HG03457 (cell line): ENCODE results near the gene PIK3IP1.
"Not testable (repeated sequence)": the region's sequence is repeated elsewhere in the genome, so short reads cannot be mapped to it uniquely, and the experiment has no call there.

Experiments used
- ATAC-seq: cut with Tn5 transposase; IDR thresholded peaks from one replicate; pipeline ENCODE4 v1.9.1; 2021; ENCODE audit warnings: moderate number of reproducible peaks; ENCODE audit not compliant: unreplicated experiment

The PIK3IP1 gene, protein sequence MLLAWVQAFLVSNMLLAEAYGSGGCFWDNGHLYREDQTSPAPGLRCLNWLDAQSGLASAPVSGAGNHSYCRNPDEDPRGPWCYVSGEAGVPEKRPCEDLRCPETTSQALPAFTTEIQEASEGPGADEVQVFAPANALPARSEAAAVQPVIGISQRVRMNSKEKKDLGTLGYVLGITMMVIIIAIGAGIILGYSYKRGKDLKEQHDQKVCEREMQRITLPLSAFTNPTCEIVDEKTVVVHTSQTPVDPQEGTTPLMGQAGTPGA

DNA sequence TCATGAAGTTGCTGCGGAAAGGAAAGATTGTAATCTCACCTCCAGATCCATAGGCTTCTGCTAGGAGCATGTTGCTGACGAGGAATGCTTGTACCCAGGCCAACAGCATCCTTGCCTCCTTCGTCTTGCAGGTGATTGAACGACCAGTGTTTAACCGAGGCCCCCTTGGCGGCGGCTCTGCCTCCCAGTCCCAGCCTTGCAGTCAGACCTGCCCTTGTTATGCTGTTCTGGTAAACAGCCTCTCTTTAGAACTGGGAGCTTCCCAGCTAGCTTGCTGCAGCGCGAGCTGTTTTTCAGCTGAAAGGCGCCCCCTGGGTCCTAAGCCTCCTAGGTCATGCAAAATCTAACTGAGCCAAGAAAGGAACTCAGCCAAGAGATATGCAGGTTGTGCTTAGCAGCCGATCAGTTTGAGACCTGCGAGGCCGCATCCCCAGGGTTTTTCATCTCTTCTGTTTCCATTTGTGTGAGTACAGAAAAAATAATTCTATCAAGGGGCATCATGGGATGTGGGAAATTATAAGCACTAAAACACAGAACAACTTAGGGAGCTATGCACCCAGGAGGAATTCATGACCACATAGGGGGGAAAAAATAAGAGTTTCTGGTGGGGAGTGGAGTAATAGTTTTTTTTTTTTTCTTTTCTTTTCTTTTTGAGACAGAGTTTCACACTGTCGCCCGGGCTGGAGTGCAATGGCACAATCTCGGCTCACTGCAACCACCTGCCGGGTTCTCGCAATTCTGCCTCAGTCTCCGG lies at the start of gene PIK3IP1:
TSS of gene PIK3IP1 (minus strand) at position 253 of the 754 bp plus-strand sequence. CDS start at position 109, 144 bp downstream.
- ATAC-seq = no peak

DNA sequence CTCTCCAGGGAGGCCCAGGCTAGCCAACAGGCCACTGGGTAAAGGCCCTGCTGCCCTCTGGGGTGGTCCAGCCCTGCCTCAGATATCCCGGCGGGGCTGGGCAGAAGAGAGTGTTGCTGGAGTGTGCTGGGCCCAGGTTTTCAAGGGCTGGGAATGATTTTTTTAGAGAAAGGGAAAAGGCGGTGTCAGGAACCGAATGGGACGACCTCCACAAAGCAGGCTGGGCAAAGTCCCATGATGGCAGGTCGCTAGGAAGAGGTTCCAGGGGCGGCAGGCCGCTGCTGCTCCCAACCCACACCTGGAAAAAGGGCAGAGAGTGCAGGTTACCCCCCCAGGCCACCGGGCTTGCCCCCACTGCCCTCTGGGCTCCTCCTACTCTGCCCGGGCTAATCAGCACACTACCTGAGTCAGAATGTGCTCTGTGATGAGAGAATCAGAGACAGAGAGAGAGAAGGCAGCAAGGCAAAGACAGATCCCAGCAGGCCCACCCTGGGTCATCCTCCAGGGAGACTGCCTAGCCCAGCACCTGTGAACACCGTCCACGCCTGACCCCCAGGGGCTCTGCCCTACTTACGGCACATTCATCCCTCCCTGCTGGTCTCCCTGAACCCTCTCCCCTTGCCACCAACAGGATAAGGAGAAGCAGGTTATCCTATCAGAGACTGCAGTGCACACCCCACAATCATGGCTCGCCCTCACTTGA lies 49.2 kb upstream of the PIK3IP1 start:
- no peak for ATAC-seq

DNA sequence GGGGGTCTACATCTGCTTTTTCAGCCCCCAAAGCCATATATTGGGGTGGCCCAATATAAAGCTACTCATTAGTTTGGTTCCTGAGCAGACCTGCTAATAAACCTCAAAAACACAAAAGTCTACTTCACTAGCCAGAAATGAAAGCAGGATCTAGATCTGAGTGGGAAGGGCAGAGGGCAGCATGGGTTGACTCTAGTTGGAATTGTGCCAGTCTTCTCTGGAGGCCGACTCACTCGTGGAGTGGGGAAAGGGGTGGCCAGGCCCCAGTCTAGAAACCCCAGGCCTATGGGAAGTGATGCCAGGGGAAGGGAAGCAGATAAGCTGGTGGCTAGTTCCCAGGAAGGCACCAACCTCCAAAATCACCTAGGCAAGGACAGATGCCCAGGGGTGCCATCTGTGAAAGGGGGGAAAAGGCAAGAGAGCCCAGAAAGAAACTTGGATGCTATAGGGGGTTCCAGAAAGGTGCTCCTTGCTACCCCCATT lies 48.5 kb upstream of the PIK3IP1 start:
- no peak for ATAC-seq

DNA sequence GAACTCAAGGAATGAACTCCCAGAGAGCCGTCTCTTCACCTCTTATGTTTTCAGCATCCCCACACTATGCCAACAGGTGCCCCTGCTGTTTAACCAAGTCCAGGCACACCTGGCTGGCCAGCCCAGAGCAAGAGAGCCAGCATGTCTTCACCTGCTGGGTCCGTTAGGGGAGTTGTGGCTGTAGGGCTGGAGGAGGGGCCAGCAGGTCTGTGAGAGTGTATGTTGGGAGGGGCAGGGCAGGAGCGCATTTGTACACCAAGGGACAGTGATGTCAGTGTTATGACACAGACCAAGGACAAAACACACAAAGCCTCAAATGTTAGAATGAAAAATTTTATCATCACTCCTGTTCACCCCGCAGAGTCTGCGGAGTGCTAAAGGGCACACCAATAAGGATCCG lies 48.1 kb upstream of the PIK3IP1 start:
- ATAC-seq = no peak

DNA sequence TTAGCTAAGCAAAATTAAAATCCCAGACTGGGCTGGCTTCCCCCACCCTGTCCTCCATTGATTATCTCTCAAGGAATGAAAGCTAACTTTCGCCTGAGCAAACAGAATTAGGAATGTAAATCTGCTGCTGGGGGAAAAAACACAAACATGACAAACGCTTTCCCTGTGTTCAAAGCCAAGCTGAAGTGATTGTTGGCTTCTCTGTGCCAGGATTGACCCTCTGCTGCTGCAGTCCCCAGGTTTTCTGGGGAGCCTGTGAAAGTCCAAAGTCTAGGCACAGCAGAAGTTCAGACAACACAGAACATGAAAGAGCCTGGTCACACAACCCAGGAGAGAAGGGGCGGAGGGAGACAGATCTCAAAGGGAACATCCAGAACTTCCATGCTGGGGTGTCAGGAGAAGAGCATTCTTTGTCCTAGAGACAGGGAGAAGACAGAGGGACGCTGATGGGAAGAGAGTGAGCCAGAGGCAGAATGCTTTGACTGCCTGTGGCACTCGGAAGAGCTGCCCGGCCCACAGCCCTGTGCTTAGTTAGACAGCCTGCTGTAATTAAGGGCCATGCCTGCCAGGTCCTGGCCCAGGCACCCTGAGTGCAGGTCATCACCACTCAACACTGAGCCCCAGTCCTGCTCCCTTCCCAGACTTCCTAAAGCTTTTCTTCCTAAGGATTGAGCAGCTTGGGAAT lies 47.0 kb upstream of the PIK3IP1 start:
- ATAC-seq = no peak

DNA sequence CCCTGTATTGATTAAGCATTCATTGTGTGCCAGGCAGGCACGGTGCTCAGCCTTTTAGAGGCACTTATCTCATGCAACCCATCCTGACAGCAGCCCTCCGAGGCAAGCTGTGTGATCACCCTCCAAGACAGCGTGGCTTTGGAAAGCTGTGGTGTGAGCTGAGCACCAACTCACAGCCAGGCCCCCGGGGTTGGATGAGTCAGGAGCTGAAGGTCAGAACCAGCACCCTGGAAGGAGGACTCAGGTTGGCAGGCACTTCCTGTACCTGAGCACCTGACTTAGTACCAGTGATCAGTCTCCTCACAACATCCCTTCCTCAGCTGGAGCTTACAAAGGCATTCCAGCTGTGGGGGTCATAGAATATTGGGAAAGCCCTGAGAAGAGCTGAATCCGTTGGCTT lies 44.9 kb upstream of the PIK3IP1 start:
- ATAC-seq = no peak

DNA sequence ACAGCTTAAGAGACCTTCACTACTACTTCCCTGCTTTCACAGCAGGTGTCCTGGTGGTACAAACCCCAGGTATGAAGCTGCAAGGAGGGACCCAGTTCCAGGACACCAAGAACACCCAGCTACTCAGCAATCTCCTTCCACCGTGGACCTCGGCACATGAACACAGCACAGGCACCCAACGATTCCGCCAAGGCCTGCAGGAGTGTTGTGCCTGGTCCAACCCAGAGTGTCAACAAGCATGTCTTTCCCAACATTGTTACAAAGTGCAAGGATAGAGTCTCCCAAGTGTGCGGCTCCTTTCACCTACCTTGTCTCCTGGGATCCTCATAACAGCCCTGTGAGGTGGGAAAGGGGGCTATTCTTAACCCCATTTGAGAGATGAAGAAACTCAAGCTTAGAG lies 42.0 kb upstream of the PIK3IP1 start:
- ATAC-seq = no peak

DNA sequence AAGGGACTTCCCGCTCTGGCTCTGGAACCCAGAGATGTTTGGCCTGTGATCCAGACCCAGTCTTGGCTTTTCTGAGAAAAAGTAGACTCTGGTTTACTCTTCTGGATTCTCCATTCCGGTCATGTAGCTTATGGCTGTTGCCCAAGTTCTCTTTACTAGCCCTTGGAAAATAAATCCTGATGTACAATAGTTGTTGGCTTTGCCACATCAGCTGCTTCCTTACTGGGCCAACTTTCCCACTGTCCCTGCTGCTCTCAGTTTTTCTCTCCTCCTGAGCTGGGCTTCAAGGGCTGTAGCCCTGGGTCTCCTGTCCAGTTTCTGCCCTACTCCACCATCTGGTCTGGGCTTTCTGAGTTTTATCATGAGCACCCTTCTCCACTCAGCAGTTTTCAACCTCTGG lies 41.4 kb upstream of the PIK3IP1 start:
- ATAC-seq = no peak

DNA sequence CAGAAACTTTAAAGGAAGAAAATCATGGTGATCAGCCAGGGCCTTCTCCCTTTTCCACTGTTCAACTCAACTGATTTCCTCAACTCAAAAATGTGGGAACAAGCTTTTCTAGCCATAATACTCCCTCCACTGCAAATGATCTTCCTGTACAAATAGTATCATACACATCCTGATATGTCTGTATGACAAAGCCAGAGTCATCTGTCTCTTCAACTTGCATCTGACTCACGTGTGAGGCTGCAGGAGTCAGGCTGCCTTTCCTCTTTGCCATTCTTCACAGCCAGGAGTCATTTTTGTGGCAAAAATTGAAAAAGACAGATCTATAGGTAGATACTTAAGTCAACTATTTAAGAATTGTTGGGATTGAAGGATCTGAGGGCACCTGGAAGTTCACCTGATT lies 40.6 kb upstream of the PIK3IP1 start:
- no peak for ATAC-seq

DNA sequence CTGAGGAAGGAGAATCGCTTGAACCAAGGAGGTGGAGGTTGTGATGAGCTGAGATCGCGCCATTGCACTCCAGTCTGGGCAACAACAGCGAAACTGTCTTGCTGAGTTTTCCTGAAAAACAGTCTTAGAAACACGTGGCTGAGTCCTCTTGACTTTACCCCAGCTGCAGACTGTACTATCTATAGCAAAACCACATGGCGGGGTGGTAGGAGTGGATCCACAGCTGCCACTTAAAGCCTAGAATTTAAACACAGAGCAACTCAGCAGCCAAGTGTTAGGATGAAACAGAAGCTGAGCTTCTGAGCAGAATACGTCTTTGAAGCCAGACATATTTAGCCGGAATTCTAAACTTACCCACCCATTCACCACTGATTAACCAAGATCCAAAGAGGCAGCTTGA lies 39.7 kb upstream of the PIK3IP1 start:
- no peak for ATAC-seq

DNA sequence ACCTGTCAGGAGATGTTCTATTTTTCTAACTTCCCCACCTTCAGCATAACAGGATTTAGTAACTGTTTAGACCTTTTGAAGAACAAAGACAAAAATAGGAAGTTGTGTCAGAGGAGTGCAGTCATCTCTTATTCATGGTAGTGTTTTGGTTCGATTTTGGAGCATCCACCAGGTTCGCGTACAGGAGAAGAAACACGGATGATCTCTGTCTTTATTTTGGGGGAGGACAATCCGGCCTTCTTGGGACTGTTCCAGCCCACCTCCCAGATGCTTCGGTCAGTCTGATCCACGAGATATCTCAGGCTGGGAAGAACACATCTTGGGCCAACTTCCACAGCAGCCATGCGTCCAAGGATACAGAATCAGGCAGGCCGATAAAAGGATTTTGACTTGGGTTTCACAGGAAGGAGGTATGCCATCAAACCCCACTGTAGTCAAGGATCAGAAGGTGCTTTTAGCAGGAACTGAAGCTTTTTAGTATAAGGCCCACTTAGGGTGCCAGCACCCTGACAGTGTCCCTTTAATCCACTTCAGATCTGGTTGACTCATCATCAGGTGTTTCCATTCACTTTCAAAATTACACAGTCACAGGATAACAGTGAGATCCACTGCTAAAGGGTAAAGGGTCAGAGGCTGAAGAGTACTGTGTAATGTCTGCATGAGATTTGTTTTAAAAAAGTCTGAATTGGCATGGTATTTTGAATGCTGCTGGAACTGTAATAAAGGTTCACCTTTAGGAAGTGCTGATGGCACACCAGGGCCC lies 37.3 kb upstream of the PIK3IP1 start:
- no peak for ATAC-seq

DNA sequence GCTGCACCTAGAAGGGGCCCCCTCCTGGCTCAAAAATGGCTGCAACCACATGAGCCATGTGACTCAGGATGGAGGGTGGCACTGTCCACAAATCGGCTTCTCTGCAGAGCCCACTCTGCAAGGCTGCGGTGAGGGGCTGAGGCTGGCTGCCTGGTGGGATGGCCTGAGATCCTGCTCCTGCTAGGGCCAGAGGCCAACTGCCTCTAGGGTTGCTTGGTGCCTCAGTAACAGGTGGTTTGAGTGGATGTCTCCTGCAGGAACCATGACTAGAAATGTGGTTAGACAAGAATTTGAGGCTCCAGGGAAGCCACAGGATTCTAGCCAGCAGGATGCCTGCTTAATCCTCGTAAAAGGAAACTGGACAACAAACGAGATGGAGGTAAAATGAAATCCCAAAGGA lies 36.7 kb upstream of the PIK3IP1 start:
- no peak for ATAC-seq

DNA sequence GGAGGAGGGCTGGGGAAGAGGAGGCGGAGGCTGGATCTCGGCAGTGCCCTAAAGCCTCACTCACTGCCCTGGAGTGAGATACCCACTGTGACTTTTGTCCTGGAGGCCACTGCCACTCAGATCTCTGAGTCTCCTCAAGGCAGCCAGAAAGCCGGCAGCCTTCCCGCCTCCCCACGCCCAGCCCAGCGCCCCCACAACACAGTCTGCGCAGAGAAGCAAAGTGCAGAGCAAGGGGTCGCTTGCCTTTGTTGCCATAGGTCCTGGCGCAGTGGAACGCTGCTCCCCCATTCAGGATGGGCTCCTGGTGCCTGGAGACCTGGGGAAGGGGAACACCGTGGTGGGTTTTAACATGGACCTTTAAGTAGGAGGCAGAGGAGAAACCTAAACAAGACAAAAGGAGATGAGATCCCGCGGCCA lies 36.3 kb upstream of the PIK3IP1 start:
- no peak for ATAC-seq

DNA sequence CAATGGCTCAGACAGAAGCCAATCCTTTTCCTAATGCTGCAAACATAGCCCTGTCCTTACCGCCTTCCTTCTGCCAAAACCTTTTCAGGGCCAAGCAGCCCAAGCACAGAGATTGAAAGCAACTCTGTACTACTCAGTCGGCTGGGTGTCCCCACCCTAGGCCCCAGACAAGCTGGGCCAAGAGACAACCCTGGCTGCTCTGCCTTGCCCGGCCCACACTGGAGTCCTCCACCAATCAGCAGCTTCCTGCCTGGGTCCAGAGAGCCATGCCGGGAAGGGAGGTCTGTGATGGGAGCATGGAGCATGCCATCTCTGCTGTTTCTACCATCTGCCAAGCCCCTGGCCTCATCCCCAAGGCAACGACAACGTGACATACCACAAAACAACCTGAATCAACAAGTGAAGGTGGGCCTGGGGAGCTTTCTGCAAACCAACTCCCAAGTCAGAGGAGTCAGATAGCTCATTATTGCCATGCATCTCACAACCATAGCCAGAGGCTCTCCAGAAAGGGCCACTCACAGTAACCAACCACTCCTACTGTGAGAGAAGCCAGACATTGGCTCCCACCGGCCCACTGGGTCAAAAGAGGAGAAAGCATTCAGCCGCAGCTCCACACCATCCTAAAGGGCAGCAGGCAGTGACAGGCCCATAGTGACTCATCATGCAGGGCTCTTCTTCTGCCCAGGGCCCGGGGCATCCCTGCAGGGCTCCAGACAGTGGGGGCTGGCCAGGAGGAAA lies 35.7 kb upstream of the PIK3IP1 start:
- no peak for ATAC-seq

DNA sequence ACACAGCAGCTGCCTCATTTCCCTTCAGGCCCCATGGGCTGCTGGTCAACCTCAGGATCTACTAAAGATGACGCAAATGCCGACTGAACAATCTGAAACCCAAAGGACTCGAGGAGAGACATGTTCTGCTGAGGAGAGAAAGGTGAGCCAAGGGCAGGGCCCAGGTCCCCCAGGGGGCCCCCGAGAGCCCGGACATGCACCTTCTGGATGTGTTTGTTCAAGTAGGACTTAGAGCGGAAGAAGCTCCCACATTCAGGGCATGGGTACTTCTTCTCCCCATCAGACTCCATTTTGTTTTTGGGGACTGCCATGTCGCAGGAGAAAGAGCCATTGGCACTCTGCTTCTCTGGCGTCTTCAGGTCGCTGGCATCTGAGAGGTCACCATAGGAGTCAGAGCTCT lies 34.6 kb upstream of the PIK3IP1 start:
- ATAC-seq = no peak

DNA sequence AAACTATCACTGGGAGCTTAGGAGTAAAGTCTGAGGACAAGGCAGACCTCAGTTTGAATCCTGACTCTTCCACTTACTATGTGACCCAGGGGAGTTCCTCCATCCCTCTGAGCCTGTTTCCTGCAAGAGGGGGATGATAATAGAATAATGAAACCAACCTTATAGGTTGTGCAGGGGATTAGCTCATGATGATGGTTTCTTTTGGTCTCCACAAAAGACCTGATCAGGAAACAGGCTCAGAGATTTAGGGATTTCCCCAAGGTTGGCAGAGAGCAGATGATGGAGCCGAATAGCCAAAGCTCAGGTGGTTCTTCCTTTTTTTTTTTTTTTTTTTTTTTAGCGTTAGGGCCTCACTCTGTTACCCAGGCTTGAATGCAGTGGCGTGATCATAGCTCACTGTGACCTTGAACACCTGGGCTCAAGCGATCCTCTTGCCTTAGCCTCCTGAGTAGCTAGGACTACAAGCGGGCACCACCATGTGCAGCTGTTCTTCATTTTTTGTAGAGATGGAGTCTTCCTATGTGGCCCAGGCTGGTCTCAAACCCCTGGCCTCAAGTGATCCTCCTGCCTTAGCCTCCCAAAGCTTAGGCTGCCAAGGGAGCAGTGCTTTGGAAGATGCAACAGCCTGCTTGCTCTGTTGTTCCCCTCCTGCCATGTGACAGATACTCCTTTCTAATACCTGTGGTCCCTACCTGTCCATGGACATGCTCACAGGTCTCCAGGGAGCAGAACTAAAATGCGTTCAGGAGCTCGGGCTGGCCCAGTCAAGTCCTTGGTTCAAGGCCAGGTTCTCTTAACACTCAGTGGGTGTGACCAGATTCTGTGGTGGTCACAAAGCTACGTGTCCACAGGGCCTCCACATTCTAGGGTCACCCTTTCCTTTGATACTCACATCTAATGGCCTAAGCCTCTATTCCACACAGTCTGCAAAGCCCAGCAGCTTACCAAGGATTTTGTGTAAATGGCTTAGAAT lies 31.6 kb upstream of the PIK3IP1 start:
- no peak for ATAC-seq

DNA sequence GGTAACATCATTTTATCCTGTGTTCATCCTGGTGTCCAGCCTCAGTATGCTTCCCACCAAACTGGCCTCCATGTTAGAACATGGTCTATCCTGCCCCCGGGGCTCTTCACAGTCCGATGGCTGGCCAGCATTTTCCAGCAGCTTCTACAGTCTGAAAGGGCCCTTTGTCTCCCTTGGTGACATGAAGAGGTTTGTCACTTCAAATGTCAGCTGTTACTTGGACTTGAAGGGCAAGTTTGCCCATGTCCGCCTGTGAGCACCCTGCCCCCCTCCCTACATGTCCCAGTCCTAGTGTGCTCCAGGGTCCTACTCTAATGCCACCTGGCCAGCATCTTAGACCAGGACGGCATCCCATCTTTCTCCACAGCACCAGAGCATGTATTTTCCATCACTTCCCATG lies 29.1 kb upstream of the PIK3IP1 start:
- no peak for ATAC-seq

DNA sequence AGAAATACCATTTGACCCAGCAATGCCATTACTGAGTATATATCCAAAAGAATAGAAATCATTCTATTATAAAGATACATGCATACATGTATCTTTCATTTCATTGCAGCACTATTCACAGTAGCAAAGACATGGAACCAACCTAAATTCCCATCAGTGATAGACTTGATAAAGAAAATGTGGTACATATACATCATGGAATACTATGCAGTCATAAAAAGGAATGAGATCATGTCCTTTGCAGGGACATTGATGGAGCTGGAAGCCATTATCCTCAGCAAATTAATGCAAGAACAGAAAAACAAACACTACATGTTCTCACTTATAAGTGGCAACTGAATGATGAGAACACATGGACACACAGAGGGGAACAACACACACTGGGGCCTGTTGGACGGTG lies 21.9 kb upstream of the PIK3IP1 start:
- not testable (repeated sequence) for ATAC-seq
